C4-2B (cell line): Measurements from ENCODE around the gene GATAD2A.

Experiments used
- ZFX ChIP-seq: fragments of 450-650 bp; IDR thresholded peaks from 2 replicates; pipeline ENCODE4 v1.6.1; 2017
- TF ChIP-seq, protein P1 (sequence below): fragments of 450-650 bp; conservative IDR thresholded peaks from 2 replicates; pipeline ENCODE4 v1.5.1; 2017; ENCODE audit warnings: mild to moderate bottlenecking

DNA sequence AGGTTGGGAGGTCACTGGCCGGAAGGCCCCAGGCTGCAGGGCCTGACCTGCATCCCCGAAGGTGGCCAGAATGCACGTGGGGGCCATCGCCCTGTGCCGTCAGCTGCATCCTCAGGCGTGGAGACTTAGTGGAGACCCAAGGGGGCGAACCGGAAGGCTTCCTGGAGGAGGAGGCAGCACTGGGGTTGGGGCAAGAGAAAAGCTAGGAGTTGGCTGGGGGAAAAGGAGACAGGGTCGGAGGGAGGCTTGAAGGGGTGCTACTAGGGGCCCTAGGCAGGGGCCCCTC is 121.8 kb downstream of the GATAD2A start:
- TF ChIP-seq, protein P1, sequence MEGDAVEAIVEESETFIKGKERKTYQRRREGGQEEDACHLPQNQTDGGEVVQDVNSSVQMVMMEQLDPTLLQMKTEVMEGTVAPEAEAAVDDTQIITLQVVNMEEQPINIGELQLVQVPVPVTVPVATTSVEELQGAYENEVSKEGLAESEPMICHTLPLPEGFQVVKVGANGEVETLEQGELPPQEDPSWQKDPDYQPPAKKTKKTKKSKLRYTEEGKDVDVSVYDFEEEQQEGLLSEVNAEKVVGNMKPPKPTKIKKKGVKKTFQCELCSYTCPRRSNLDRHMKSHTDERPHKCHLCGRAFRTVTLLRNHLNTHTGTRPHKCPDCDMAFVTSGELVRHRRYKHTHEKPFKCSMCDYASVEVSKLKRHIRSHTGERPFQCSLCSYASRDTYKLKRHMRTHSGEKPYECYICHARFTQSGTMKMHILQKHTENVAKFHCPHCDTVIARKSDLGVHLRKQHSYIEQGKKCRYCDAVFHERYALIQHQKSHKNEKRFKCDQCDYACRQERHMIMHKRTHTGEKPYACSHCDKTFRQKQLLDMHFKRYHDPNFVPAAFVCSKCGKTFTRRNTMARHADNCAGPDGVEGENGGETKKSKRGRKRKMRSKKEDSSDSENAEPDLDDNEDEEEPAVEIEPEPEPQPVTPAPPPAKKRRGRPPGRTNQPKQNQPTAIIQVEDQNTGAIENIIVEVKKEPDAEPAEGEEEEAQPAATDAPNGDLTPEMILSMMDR, result no peak
- no peak for TF ChIP-seq ZFX
